NOMO-1 treated with dmso at 0.1 percent for 144 hours (cell line): ENCODE results near the gene CMTR1.
A peak's percentile ranks its signal among the peaks of the same experiment; 100 is the strongest.
"Not testable (repeated sequence)": the region's sequence is repeated elsewhere in the genome, so short reads cannot be mapped to it uniquely, and the experiment has no call there.

ENCODE experiments used
- DNase-seq: peaks from one replicate; lab custom pipeline; 2025; ENCODE audit not compliant: unreplicated experiment; lab: John Stamatoyannopoulos, UW

CMTR1 gene, protein sequence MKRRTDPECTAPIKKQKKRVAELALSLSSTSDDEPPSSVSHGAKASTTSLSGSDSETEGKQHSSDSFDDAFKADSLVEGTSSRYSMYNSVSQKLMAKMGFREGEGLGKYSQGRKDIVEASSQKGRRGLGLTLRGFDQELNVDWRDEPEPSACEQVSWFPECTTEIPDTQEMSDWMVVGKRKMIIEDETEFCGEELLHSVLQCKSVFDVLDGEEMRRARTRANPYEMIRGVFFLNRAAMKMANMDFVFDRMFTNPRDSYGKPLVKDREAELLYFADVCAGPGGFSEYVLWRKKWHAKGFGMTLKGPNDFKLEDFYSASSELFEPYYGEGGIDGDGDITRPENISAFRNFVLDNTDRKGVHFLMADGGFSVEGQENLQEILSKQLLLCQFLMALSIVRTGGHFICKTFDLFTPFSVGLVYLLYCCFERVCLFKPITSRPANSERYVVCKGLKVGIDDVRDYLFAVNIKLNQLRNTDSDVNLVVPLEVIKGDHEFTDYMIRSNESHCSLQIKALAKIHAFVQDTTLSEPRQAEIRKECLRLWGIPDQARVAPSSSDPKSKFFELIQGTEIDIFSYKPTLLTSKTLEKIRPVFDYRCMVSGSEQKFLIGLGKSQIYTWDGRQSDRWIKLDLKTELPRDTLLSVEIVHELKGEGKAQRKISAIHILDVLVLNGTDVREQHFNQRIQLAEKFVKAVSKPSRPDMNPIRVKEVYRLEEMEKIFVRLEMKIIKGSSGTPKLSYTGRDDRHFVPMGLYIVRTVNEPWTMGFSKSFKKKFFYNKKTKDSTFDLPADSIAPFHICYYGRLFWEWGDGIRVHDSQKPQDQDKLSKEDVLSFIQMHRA

DNA sequence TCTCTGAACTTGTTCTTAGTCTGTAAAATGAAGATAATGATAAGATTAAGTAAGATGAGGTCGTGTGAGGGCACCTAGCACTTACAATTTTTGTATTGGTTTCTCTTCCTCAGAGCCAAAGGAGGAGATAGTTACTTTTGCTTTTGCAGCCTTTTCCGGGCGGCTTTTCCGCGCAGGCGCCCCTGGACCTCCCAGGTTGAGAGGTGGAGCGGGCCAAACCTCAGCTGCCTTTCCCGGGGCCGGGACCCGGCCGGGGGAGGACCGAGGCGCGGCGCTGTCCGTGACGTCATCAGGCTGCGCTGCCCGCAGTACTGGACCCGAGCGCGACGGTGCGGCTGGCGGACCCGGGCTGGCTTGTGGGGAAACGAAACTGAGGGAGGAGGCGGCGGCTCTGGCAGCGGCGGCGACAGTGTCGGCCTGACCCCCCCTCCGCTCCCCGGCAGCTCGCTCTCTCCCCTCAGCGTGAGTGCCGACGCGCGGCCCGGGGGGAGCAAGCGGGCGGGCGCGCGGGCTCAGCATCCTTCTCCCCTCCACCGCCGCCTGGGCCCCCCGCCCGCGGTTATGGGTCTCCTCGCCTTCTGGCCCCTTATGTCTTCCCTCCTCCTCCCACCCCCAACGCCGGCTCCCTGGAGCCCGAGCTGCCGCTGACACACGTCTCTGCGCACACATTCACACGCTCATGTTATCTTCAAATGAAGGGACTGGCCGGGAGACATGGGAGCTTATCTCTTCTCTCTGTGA lies at the start of gene CMTR1:
CMTR1 (plus strand) TSS at position 306 of the 741 bp plus-strand sequence. CDS start 2,409 bp downstream, outside the sequence.
- DNase-seq, result peak; percentile 96

DNA sequence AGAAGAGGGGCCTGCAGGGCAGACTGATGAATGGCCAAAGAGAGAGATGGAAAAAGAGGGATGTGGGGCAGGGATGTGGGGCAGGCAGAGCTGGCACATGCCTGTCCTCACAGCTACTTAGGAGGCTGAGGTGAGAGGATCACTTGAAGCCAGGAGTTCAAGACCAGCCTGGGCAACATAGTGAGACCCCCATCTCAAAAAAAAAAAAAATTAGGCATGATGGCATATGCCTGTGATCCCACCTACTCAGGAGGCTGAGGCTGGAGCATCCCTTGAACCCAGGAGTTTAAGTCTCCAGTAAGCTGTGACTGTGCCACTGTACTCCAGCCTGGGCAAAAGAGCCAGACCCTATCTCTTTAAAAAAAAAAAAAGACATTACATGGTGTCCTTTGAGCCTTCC lies 44.4 kb upstream of the CMTR1 start:
- no peak for DNase-seq

DNA sequence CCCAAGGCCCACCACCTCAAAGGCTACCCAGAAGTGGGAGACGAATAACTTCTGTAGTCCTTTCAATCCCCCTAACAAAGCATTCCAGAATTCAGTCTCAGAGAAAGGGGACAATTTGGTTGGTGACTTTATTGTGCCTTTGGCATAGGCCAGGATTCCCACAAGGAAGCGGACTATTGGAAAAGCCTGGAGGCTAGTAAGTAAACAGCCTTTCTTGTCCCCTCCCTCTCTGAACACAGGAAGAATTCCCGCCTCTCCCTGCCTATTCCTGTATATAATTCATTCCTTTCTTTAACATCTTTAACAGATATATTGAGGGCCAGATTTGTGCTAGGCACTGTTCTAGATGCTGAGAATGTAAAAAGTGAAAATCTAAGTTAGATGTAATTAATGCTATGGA lies 43.2 kb upstream of the CMTR1 start:
- no peak for DNase-seq

DNA sequence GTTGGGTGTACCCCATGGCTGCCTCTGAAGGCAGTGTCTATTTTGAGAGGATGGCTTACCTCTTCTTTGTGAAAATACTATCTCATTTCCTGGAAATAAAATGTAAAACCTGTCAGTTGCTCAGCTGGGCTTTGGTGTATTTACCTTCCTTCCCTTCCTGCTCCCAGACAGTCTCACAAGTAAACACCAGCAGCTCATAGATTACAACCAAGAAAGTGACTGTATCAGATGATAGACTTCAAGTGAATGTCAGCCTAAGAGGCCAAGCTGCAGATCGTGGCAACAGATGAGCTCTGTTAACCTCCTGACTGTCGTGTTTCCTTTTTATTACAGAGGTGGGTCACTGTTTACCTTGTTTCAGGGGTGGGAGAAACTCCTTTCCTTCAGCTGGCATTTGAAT lies 41.9 kb upstream of the CMTR1 start:
- DNase-seq, result no peak

DNA sequence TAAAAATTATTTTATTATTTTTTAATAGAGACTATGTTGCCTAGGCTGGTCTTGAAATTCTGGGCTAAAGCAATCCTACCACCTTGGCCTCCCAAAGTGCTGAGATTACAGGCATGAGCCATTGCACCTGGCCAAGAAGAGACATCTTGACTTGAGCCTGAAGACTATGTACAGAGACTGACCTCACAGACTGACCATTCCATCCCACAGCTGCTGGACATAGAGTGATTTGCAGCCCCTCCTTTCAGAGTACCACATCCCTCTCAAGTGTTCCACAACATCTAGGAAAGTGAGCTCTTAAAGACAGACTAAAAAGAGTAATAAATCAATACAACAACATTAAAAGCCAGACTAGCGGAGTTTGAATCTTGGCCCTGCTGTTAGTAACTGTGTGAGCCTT lies 40.2 kb upstream of the CMTR1 start:
- DNase-seq, result no peak

DNA sequence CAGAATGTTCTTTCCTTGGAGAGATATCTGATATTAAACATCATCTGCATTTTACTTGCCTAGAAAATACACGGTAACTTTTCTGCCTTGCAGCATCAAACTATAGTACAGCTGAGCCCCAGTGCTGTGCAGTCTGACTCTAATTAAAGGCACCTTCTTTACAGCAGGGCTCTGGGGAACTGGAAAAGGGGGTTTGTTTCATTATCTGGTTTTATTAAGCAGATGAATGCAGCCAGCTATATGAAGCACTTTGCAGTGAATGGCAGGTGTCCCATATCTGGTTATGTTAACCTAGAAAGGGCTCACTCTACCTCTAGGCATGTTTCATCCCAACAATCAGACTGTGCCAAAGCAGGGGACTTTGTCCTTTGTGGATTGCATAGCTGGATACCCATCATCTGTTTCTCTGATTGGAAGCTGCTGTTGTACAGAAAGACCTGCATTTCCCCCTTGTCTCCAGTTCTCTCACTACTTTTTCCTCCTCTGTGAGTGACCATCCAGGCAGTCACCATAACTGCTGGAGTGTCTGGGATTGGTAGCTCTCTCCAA lies 39.6 kb upstream of the CMTR1 start:
- DNase-seq, result no peak

DNA sequence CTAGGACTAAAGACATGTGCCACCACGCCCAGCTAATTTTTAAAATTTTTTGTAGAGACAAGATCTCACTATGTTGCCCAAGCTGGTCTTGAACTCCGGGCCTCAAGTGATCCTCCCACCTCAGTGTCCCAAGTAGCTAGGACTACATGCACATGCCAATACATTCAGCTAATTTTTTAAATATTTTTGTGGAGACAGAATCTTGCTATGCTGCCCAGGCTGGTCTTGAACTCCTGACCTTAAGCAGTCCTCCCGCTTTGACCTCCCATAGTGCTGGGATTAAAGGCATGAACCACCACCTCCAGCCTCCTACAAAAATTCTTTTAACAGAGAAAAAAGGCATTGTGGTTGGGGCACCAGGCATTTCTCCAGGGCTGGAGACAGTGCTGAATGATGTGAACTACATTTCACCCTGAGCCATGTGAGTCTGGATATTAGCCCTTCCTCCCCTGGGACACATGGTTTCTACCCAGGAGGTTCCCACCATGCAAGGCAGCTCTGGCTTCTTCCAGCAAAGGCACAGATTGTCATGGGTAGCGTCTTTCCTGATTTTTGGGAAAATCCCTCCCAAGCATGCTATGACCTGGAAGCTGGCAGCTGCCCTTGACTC lies 36.3 kb upstream of the CMTR1 start:
- DNase-seq, result no peak

DNA sequence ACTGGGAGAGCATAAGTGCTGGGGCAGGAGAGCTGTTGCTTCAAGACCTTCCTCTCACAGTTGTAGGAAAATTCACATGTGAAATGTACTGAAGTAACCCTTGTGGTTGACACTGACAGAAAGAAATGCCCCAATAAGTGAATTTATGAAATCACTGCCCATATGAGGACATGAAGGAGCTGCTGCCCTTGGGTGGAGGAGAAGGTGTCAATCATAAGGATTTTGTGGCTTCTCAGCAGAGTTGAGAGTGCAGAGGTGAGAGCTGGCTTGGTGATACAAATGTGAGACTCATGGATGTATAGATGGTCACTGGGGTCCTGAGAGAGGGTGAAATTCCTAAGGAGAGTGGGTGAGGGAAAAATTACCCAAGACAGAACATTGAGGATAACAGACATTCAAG lies 33.9 kb upstream of the CMTR1 start:
- no peak for DNase-seq

DNA sequence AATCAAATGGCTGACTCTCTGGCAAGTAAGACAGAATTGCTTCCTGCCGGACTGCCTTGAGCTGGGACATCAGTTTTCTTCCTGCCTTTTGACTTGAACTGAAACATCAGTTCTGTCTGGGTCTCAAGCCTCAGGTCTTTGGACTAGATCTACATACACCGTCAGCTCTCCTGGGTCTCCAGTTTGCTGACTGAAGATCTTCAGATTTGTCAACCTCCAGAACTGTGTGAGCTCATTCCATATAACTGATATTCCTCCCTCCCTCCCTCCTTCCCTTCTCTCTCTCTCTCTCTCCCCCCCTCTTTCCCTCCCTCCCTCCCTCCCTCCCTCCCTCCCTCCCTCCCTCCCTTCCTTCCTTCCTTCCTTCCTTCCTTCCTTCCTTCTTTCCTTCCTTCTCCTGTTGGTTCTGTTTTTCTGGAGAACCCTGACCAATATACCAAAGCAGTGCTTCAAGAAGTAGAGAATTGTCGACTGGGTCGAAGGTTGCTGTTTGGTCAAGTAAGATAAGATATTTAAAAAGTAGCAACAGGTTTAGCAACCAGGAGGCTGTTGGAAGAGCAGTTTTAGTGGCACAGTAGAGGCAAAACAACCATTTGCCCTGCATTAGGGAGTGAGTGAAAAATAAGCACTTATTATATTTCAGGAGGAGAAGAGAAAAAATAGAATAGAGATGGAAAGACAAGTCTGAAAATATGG lies 33.1 kb upstream of the CMTR1 start:
- DNase-seq, result no peak

DNA sequence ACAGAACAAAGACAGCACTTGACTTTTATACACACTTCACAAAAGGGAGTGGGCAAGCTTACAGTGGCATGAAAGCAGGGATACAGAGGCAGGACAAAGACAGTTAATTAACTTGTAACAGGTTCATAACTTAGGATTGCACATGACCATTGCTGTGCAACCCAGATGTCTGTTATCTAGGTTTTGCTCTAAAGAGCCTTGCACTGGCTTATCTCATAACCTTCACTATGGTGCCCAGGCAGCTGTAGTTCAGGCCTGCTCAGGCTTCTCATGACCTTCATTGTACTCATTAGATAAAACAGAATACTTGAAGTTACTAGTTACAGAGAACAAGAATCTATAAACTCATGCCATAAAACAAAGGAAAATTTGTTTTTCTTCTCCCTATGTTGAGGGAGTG lies 31.4 kb upstream of the CMTR1 start:
- not testable (repeated sequence) for DNase-seq

DNA sequence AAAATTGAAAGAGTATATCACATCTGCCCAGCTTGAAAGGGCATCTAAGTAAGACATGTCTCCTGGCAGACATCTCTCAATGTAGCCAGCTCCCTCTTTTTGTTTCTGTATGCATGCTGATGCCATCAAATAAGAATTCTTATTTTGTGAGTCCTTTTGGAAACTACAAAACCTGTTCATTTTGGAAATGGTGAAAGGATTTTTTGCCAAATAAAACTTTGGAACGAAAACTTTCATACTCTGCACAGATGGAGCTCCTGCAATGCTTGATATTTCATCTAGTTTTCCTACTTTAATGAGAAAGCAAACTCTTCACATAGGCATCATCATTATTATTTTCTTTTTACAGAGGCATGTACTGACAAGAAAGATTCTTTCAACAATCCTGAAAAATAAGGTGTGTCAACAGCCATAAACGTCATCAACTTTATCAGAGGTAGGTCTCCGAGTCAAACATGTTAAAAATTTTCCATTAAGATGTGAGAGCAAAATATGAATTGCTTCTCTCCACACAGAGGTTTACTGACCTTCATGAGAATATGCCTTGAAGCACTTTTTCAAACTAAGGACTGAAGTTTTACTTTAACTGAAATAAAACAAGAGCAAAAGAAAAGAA lies 26.2 kb upstream of the CMTR1 start:
- no peak for DNase-seq

DNA sequence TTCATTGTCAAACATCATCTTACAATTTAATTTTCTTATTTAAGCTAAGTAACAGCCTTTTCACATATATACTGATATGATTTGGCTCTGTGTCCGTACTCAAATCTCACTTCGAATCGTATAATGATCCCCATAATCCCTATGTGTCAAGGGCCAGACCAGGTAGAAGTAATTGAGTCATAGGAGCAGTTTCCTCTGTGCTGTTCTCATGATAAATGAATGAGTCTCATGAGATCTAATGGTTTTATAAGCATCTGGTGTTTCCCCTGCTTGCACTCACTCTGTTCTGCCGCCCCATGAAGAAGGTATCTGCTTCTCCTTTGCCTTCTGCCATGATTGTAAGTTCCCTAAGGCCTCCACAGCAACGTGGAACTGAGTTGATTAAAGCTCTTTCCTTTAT lies 25.1 kb upstream of the CMTR1 start:
- DNase-seq, result no peak

DNA sequence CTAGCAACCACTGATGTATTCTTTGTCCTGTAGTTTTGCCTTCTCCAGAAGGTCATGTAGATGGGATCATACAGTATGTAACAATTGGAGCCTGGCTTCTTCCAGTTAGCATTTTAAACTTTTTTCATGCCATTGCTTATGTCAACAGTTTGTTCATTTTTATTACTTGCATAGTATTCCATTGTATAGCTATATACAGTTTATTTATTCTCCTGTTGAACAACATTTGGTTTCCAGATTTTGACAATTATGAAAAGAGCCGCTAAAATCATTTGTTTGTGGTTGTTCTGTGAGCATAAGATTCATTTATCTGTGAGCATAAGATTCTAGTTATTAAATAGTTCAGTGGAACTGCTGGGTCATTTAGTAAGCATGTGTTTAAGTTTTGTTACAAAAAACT lies 23.5 kb upstream of the CMTR1 start:
- DNase-seq, result no peak

DNA sequence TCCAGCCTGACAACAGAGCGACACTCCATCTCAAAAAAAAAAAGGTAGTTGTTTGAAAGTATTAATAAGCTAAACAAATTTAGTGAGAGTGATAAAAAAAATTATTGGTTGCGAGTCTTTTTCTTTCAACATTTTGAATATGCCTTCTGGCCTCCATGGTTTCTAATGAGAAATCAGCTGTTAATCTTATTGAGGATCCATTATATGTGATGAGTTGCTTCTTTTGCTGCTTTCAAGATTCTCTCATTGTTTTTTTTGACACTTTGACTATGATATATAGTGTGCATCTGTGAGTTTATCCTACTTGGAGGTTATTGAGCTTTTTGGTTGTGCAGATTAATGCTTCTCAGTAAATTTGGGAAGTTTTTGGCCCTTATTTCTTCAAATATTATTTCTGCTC lies 15.6 kb upstream of the CMTR1 start:
- DNase-seq, result no peak

DNA sequence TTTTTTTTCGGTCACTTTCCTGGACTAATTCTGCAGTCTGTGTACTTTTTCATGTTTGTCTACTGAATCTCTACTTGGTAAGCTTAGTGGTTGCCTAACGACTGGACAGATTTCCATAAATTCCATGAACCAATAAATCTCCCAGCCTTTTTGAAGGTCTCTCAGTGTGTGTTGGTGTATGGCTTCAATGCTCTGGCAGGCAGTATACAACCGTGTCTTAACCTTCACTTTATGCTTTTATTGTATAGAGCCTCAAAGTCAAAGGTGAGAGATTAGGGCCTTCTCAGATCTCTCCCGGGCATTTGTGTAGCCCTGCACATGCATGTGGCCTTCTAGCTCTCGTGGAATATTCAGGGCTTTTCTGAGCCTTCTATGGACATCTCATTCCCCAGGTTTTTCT lies 14.3 kb upstream of the CMTR1 start:
- no peak for DNase-seq

DNA sequence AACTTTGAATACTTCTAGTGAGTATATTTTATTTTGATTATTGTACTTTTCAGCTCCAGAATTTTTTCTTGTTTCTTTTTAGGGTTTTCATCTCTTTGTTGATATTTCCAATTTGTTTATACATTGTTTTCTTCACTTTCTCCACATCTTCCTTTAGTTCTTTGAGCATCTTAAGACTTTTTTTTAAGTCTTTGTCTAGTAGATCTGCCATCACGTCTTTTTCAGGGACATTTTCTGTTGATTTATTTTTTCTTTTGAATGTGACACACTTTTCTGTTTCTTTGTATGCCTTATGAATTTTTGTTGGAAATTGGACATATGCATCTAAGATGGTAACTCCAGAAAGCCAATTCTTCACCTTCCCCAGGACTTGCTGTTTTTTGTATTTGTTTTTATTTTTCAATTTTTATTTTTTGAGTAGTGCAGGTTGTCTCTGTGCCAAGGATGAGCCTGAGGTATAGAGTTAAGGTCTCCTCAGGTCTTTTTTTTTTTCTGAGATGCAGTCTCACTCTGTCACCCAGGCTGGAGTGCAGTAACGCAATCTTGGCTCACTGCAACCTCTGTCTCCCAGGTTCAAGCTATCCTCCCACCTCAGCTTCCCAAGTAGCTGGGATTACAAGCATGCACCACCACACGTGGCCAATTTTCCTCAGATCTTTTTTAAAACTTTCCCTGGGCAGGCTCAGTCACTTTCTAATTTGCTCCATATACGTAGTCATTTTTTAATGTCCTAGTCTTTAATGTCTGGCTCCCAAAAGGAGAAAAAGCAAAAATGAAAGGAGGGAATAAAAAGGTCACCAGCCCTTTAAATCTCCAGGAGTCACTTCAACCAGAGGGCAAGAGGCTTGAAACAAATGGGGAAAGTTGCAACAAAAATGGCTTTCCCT lies 6.7 kb upstream of the CMTR1 start:
- DNase-seq, result no peak

DNA sequence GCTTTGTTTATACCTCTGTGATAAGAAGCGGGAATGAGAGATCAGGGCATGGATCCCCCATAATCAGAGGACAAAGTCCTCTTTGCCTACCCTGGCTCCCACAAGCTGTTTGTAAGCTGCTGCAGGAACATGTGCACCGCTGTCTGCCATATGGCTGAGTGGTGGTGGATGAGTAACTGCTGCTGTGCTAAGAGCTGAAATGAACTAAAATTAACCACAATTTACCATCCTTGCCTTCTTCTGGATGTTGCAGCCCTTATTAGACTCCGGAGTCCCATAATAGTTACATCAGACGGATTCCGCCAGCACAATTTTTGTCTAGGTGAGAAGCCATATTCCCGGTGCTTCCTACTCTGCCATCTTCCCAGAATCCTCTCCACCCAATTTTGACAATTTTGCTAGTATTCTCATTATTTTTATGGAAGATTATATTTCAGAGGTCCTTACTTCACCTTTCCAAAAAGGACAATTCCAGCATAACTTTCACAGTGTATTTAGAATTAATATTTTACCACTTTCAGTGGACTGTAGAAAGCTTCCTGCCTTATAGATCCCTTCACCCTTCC lies 6.0 kb upstream of the CMTR1 start:
- no peak for DNase-seq

DNA sequence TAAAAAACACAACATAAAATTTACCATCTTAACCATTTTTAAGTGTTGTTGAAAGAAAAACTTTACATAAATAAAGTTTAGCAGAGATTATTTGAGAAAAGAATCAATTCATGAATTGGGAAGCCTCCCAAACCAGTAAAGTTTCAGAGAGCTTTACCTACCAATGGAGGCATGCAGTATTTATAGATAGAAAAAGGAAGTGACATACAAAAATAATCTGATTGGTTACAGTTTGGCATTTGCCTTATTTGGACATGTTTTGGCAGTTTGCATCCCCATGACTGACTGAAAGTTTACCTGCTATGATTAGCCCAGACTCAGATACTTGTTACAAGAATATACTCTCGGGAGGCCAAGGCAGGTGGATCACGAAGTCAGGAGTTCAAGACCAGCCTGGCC lies 3.7 kb upstream of the CMTR1 start:
- DNase-seq, result no peak

DNA sequence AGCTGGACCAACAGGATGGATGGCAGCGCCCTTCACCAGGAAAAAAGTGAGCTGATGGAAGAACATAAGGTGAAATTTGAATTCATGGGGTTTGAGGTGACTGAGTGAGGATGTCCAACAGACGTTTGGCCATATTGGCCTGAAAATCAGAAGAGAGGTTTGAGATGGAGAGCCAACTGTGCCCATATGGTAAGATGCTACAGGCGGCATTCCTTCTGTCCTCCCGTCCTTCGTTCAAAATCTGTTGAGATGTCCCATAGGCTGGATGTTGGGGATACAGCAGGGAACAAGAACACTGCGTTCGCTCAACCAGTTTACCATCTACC lies 468 bp upstream of the CMTR1 start:
- no peak for DNase-seq
